GM12878 (cell line): Measurements from ENCODE around the gene HTR2B. TPM values are rescaled to one million over a fixed set of nuclear protein-coding genes. Genes with fewer than 3 reads are reported as not detected.
"Not testable (repeated sequence)": the region's sequence is repeated elsewhere in the genome, so short reads cannot be mapped to it uniquely, and the experiment has no call there.

Experiments used
- ATAC-seq: fragments of 200-7000 bp; cut with Tn5 transposase; 3 replicates; pipeline ENCODE4 v1.9.1; 2020; ENCODE audit warnings: mild to moderate bottlenecking, moderate library complexity
- BruUV-seq: library from RNA; stranded (reverse); fragments of 400-500 nt; replicated peaks from 2 replicates; lab custom pipeline; 2021; lab: Mats Ljungman, UMichigan
- CTCF ChIA-PET: fragments of 300-600 bp; sonication (Branson Sonifier 250); formaldehyde crosslinking; extraction: SDS; loops from one replicate; lab custom pipeline; 2021; ENCODE audit warnings: inconsistent platforms; lab: Yijun Ruan, JAX
- POLR2A ChIA-PET: fragments of 350-600 bp; formaldehyde crosslinking; extraction: SDS; loops from one replicate; lab custom pipeline; 2021; ENCODE audit warnings: inconsistent platforms; lab: Charles Lee
- RAD21 ChIA-PET: fragments of 300-600 bp; sonication (Branson Sonifier 250); formaldehyde crosslinking; loops from one replicate; lab custom pipeline; 2023; ENCODE audit warnings: antibody characterized with exemption; ENCODE audit not compliant: unreplicated experiment; lab: Charles Lee
- SMC1A ChIA-PET: fragments of 300-600 bp; sonication (Branson Sonifier 250); formaldehyde crosslinking; loops from one replicate; lab custom pipeline; 2023; ENCODE audit not compliant: unreplicated experiment, uncharacterized antibody; lab: Charles Lee
- DNase-seq: peaks from one replicate; pipeline ENCODE4 v3.0.0-alpha.2; 2011; ENCODE audit warnings: low read depth, low spot score
- FAIRE-seq: peaks from 3 replicates; lab custom pipeline; 2011; peaks lifted over from hg19 to GRCh38; lab: Jason Lieb, UNC
- H2AFZ ChIP-seq: 2 replicates; pipeline ENCODE4 v1.6.0; 2011; ENCODE audit warnings: low read depth, low read length, control low read depth; ENCODE audit not compliant: control insufficient read depth
- H3K27ac ChIP-seq: 2 replicates; pipeline ENCODE4 v1.5.1; 2011; ENCODE audit warnings: control low read depth; ENCODE audit not compliant: control insufficient read depth, insufficient read depth
- H3K27me3 ChIP-seq, 2 experiments: replicated peaks in 1 of 2; 2 replicates each; pipeline versions ENCODE4 v1.6.0 to v1.6.1; 2011; ENCODE audit warnings: low read length in 1 of 2; ENCODE audit not compliant: control insufficient read depth in 2 of 2, insufficient read depth in 2 of 2
- H3K36me3 ChIP-seq, 2 experiments: 2 replicates each; pipeline ENCODE4 v1.5.1; 2011; ENCODE audit warnings: low read length in 1 of 2; ENCODE audit not compliant: control insufficient read depth in 2 of 2, insufficient read depth in 2 of 2
- H3K4me1 ChIP-seq: 2 replicates; pipeline ENCODE4 v1.6.1; 2011; ENCODE audit warnings: mild to moderate bottlenecking, low read length, moderate library complexity, mixed read lengths; ENCODE audit not compliant: control insufficient read depth, insufficient read depth
- H3K4me2 ChIP-seq: 2 replicates; pipeline ENCODE4 v1.6.0; 2011; ENCODE audit warnings: control low read depth; ENCODE audit not compliant: control insufficient read depth, insufficient read depth
- H3K4me3 ChIP-seq: fragments of 200-600 bp; sonication (generic); 2 replicates; pipeline ENCODE4 v1.5.1; 2016
- H3K79me2 ChIP-seq: 2 replicates; pipeline ENCODE4 v1.6.0; 2011; ENCODE audit warnings: low read length; ENCODE audit not compliant: control insufficient read depth, insufficient read depth
- H3K9ac ChIP-seq: 2 replicates; pipeline ENCODE4 v1.8.0; 2011; ENCODE audit warnings: low read length, control low read depth, mixed read lengths; ENCODE audit not compliant: control insufficient read depth, insufficient read depth
- H3K9me3 ChIP-seq: replicated peaks from 3 replicates; pipeline ENCODE4 v1.5.1; 2011; ENCODE audit warnings: mild to moderate bottlenecking, low read length; ENCODE audit not compliant: control insufficient read depth, insufficient read depth
- H4K20me1 ChIP-seq: 2 replicates; pipeline ENCODE4 v1.6.0; 2011; ENCODE audit not compliant: control insufficient read depth, insufficient read depth
- BACH1 ChIP-seq: fragments of 450-650 bp; IDR thresholded peaks from 2 replicates; pipeline ENCODE4 v1.6.1; 2017; ENCODE audit warnings: mild to moderate bottlenecking, borderline replicate concordance
- CREM ChIP-seq: IDR thresholded peaks from 2 replicates; pipeline ENCODE4 v1.6.1; 2014; ENCODE audit warnings: antibody characterized with exemption, low read depth
- CTCF ChIP-seq, 3 experiments: IDR thresholded peaks in 2 of 3; conservative IDR thresholded peaks in 1 of 3; 2 replicates each; pipeline ENCODE4 v1.5.1; 2011; ENCODE audit warnings: low read depth in 3 of 3, low read length in 3 of 3, mild to moderate bottlenecking in 3 of 3, control low read depth in 2 of 3, moderate library complexity in 2 of 3, inconsistent platforms in 1 of 3, mixed read lengths in 1 of 3; ENCODE audit not compliant: control insufficient read depth in 2 of 3, insufficient read depth in 1 of 3; ENCODE audit errors: extremely low read depth in 1 of 3
- KDM1A ChIP-seq: fragments of 200-600 bp; sonication (generic); IDR thresholded peaks from 2 replicates; pipeline ENCODE4 v1.6.1; 2016; ENCODE audit warnings: borderline replicate concordance
- WGBS: methylation state at CpG from one replicate; pipeline ENCODE4 v1.1.6; 2016; ENCODE audit warnings: low lambda C conversion rate; ENCODE audit not compliant: insufficient replicate concordance, insufficient coverage; ENCODE audit errors: missing lambda C conversion rate; 5-methylcytosine and 5-hydroxymethylcytosine counted together
- in situ Hi-C: fragments of 300-500 bp; cut with MboI; formaldehyde crosslinking; loops from 9 replicates; pipeline ENCODE4 v1.14.3; 2018; ENCODE audit warnings: mixed read lengths
- intact Hi-C: fragments of 100-400 bp; cut with micrococcal nuclease; formaldehyde crosslinking; loops from one replicate; pipeline ENCODE4 v1.14.2; 2022; ENCODE audit not compliant: unreplicated experiment
- polyA plus RNA-seq, 11 experiments: library from polyadenylated mRNA; depleted of rRNA in 4 of 11; unstranded in 6 of 11; stranded (reverse) in 5 of 11; fragments of >200 nt; fragmentation: Nextera tagmentation in 4 of 11; fragmentation: Illumina TruSeq in 1 of 11; extraction: Ambion mirVana in 4 of 11; extraction: Trizol in 1 of 11; gene quantifications; 1 replicate in 1 of 11; 2 replicates in 10 of 11; pipeline versions ENCODE4 v1.2.1 to v1.2.3, GENCODE V29; 2011 to 2016; ENCODE audit warnings: inconsistent platforms in 2 of 11, missing spikeins in 2 of 11, low read depth in 1 of 11
- total RNA-seq, 4 experiments: library from RNA; depleted of rRNA in 3 of 4; stranded (reverse); fragments of >200 nt in 3 of 4; fragmentation: Illumina TruSeq in 1 of 4; extraction: Trizol in 1 of 4; gene quantifications; 2 replicates each; pipeline versions ENCODE4 v1.2.1 to v1.2.3, GENCODE V29; 2013 to 2021

Gene HTR2B
- total and polyA plus RNA-seq, 10 of the 15 experiments (the other 5 are each of a cell fraction or from before 2014, with no cell fraction given), result 0.03 to 1.2 (median 0.15) TPM

GRCh38 chr2:231100321-231100720 lies 24.5 kb downstream of the HTR2B start:
- H3K4me2 ChIP-seq, DNase-seq, ATAC-seq, H3K36me3 ChIP-seq, H3K79me2 ChIP-seq, SMC1A ChIA-PET, H3K4me1 ChIP-seq, H3K27me3 ChIP-seq, H3K27ac ChIP-seq, FAIRE-seq, in situ Hi-C loops, H3K9me3 ChIP-seq, H2AFZ ChIP-seq, H3K9ac ChIP-seq, H3K4me3 ChIP-seq, POLR2A ChIA-PET, RAD21 ChIA-PET, H4K20me1 ChIP-seq, BruUV-seq: not testable (repeated sequence)
- WGBS, result 96% methylated on average over 2 of the region's 2 CpGs
- CTCF ChIA-PET, result interaction anchor here (1.6 to 4.8 kb wide), 2 partner anchors 309 to 359 kb away, joined by 3 to 114 read pairs; no protein-coding TSS in a partner anchor
- intact Hi-C loops, result loop anchor here (5.0 to 10.0 kb wide), 2 partner anchors 94 to 197 kb away; partner anchors contain the start of gene ARMC9

DNA sequence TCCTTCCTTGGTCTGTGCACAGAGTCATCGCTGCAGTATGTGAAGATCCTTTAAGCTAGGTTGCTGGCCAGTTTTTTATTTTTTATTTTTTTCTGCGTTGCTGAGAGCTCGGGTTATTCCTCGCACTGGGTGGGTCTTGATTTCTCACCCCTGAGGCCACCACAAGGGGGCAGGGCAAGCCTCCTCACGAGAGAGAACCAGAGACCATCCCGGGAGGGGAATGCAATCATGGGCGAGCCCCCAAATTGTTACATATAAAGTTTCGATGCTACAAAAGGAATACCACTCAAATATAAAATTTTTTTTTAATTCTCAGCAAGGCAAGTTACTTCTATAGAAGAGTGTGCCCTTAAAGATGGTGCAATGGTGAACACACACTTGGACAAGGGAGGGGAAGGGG lies 24.9 kb downstream of the HTR2B start:
- Histone ChIP-seq H3K4me2 (no peak overlapping the region), H3K27me3 (no peaks in the 10 kb centered on the region), H3K27ac (no peak overlapping the region), H3K4me3 (no peak overlapping the region), H4K20me1 (no peaks in the 10 kb centered on the region), H2AFZ (no peak overlapping the region), H3K9me3 (no peaks in the 10 kb centered on the region; the same call in 2 of the 3 replicates), H3K9ac (no peak overlapping the region), H3K36me3 (peaks cover 3 to 5% of the 10 kb centered on the region in 2 experiments), H3K4me1 (no peaks in the 10 kb centered on the region), H3K79me2 (peaks cover 2% of the 10 kb centered on the region)
- ChIA-PET RAD21 (no interaction called here), SMC1A (no interaction called here), CTCF (no interaction called here), POLR2A (no interaction called here)
- ATAC-seq, result no peak
- no peak for FAIRE-seq
- intact Hi-C loops (loop anchor here (5.0 to 10.0 kb wide), 2 partner anchors 95 to 197 kb away; partner anchors contain the start of gene ARMC9), in situ Hi-C loops (no loop called here)
- DNase-seq, result no peak
- no TSS peak for BruUV-seq
- TF ChIP-seq BACH1, result no peak
- no peak for TF ChIP-seq KDM1A
- 0 out of 6 replicates have a peak, but pooled peaks of 1 of the 3 experiments have one; percentile 2 for TF ChIP-seq CTCF (IDR thresholded peaks at IDR 0.05 in 2 of 3, conservative IDR thresholded peaks at IDR 0.05 in 1 of 3; ENCODE audit: control insufficient read depth in 2 of 3, extremely low read depth in 1 of 3, insufficient read depth in 1 of 3, low read depth in 3 of 3, low read length in 3 of 3)
- no peak for TF ChIP-seq CREM
- 98% methylated on average over 8 of the region's 8 CpGs for WGBS
